PC-3 (cell line): Measurements from ENCODE around the gene TAP2. TPM values are rescaled to one million over a fixed set of nuclear protein-coding genes. Genes with fewer than 3 reads are reported as not detected.

Source experiments
- ATAC-seq: fragments of 200-7000 bp; cut with Tn5 transposase; 2 replicates; pipeline ENCODE4 v1.9.1; 2020; ENCODE audit warnings: mild to moderate bottlenecking, moderate library complexity
- BruUV-seq: library from RNA; stranded (reverse); fragments of 400-500 nt; replicated peaks from 2 replicates; lab custom pipeline; 2021; lab: Mats Ljungman, UMichigan
- CTCF ChIA-PET: fragments of 300-600 bp; sonication (Branson Sonifier 250); formaldehyde crosslinking; loops from one replicate; lab custom pipeline; 2022; ENCODE audit warnings: antibody characterized with exemption; lab: Charles Lee
- POLR2A ChIA-PET: fragments of 300-600 bp; sonication (Branson Sonifier 250); formaldehyde crosslinking; loops from one replicate; lab custom pipeline; 2022; ENCODE audit warnings: antibody characterized with exemption; ENCODE audit not compliant: unreplicated experiment; lab: Charles Lee
- DNase-seq: peaks from one replicate; pipeline ENCODE4 v3.0.0-alpha.2; 2015
- H2AFZ ChIP-seq: fragments of 300-600 bp; sonication (generic); 2 replicates; pipeline ENCODE4 v1.6.0; 2016; ENCODE audit warnings: antibody characterized with exemption, low read length
- H3F3A ChIP-seq: fragments of 300-600 bp; sonication (generic); one replicate; pipeline ENCODE4 v1.6.0; 2017; ENCODE audit warnings: antibody characterized with exemption, low read length, control low read depth, mild to moderate bottlenecking; ENCODE audit not compliant: unreplicated experiment
- H3K27ac ChIP-seq: fragments of 300-600 bp; sonication (generic); 2 replicates; pipeline ENCODE4 v1.5.1; 2016; ENCODE audit warnings: mild to moderate bottlenecking, low read length
- H3K27me3 ChIP-seq: fragments of 300-600 bp; sonication (generic); 2 replicates; pipeline ENCODE4 v1.6.1; 2016; ENCODE audit warnings: low read length, mixed read lengths
- H3K36me3 ChIP-seq: fragments of 300-600 bp; sonication (generic); 2 replicates; pipeline ENCODE4 v1.6.1; 2016; ENCODE audit warnings: low read depth, mixed run types, low read length, mixed read lengths
- H3K4me1 ChIP-seq: fragments of 300-600 bp; sonication (generic); 2 replicates; pipeline ENCODE4 v1.5.1; 2016; ENCODE audit warnings: low read length; ENCODE audit not compliant: insufficient read depth
- H3K4me2 ChIP-seq: fragments of 300-600 bp; sonication (generic); 2 replicates; pipeline ENCODE4 v1.6.0; 2016; ENCODE audit warnings: low read length
- H3K4me3 ChIP-seq: fragments of 300-600 bp; sonication (generic); 2 replicates; pipeline ENCODE4 v1.5.1; 2016; ENCODE audit warnings: mild to moderate bottlenecking, low read length, mixed read lengths
- H3K79me2 ChIP-seq: fragments of 300-600 bp; sonication (generic); 2 replicates; pipeline ENCODE4 v1.6.1; 2017; ENCODE audit warnings: low read length, mixed read lengths
- H3K9ac ChIP-seq: fragments of 300-600 bp; sonication (generic); 2 replicates; pipeline ENCODE4 v1.6.0; 2016; ENCODE audit warnings: mild to moderate bottlenecking, low read length
- H3K9me2 ChIP-seq: fragments of 300-600 bp; sonication (generic); replicated peaks from 2 replicates; pipeline ENCODE4 v1.6.1; 2016; ENCODE audit warnings: mixed run types, low read length, mixed read lengths
- H3K9me3 ChIP-seq: fragments of 300-600 bp; sonication (generic); 2 replicates; pipeline ENCODE4 v1.6.1; 2016; ENCODE audit warnings: low read length, mixed read lengths
- H4K20me1 ChIP-seq: fragments of 300-600 bp; sonication (generic); 2 replicates; pipeline ENCODE4 v1.6.1; 2016; ENCODE audit warnings: low read length, mixed read lengths
- EZH2 ChIP-seq: fragments of 300-600 bp; sonication (generic); IDR thresholded peaks from one replicate; pipeline ENCODE4 v1.6.1; 2017; ENCODE audit warnings: antibody characterized with exemption, mild to moderate bottlenecking, low read length; ENCODE audit not compliant: unreplicated experiment
- EZH2phosphoT487 ChIP-seq: fragments of 300-600 bp; sonication (generic); IDR thresholded peaks from 2 replicates; pipeline ENCODE4 v1.6.1; 2018; ENCODE audit warnings: mild to moderate bottlenecking, antibody characterized with exemption, low read length, borderline replicate concordance
- intact Hi-C: fragments of 100-400 bp; cut with micrococcal nuclease; formaldehyde crosslinking; loops from 2 replicates; pipeline ENCODE4 v1.9.0; 2023
- total RNA-seq: library from RNA; depleted of rRNA; stranded (reverse); fragments of >200 nt; gene quantifications from 2 replicates; pipeline ENCODE4 v1.2.3, GENCODE V29; 2014; rRNA removed
- TF ChIP-seq, protein P1 (sequence below): fragments of 300-600 bp; sonication (generic); conservative IDR thresholded peaks from 2 replicates; pipeline ENCODE4 v1.5.1; 2017; ENCODE audit warnings: antibody characterized with exemption, low read depth, mild to moderate bottlenecking, low read length

The TAP2 gene
- total RNA-seq, 1 experiment from 2014 or later: 93.0 TPM

DNA sequence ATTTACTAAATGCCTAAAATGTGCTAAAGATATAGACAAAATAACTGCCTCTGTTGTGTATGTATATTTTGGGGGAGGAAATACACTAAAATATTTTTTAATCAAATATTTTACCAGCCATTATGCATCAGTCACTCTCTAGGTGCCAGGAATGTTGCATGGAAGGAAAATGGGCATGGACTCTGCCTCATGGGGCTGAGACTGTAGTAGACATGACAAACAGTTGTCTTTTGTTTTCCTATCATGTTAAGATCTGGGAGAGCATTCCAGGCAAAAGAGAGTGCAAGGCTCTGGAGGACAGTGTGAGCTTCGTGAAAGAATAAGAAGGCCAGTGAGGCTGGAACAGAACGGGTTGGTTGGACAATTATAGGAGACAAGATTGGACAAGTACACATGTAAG lies 48.2 kb downstream of the TAP2 start:
- TF ChIP-seq EZH2 (no peak), EZH2phosphoT487 (no peak)
- TF ChIP-seq, protein P1, sequence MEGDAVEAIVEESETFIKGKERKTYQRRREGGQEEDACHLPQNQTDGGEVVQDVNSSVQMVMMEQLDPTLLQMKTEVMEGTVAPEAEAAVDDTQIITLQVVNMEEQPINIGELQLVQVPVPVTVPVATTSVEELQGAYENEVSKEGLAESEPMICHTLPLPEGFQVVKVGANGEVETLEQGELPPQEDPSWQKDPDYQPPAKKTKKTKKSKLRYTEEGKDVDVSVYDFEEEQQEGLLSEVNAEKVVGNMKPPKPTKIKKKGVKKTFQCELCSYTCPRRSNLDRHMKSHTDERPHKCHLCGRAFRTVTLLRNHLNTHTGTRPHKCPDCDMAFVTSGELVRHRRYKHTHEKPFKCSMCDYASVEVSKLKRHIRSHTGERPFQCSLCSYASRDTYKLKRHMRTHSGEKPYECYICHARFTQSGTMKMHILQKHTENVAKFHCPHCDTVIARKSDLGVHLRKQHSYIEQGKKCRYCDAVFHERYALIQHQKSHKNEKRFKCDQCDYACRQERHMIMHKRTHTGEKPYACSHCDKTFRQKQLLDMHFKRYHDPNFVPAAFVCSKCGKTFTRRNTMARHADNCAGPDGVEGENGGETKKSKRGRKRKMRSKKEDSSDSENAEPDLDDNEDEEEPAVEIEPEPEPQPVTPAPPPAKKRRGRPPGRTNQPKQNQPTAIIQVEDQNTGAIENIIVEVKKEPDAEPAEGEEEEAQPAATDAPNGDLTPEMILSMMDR: no peak
- ATAC-seq (peak; percentile 37; the same call in 1 of the 2 replicates), DNase-seq (peak; percentile 37)
- CTCF ChIA-PET: interaction anchor here (1.1 kb wide), 1 partner anchor 78 kb away, joined by 5 read pairs; no protein-coding TSS in a partner anchor
- Histone ChIP-seq H3K9me2 (no peaks in the 10 kb centered on the region), H3F3A (no peaks in the 10 kb centered on the region), H3K27me3 (peaks cover 62% of the 10 kb centered on the region), H3K27ac (no peak overlapping the region), H3K9me3 (no peaks in the 10 kb centered on the region), H2AFZ (no peak overlapping the region), H4K20me1 (no peaks in the 10 kb centered on the region), H3K79me2 (no peaks in the 10 kb centered on the region), H3K4me1 (no peaks in the 10 kb centered on the region), H3K36me3 (no peaks in the 10 kb centered on the region), H3K4me3 (no peak overlapping the region), H3K9ac (no peak overlapping the region), H3K4me2 (no peak overlapping the region)
- intact Hi-C loops: no loop called here
- POLR2A ChIA-PET: no interaction called here
- BruUV-seq: no TSS peak

Other genes starting within 250 kb of the TAP2 start
- gene HLA-DRB1, start 248.9 kb downstream of the TAP2 start, total RNA-seq: not detected in 2 replicates
- not detected in 2 replicates for gene HLA-DQA1, start 201.3 kb downstream of the TAP2 start, total RNA-seq
- gene HLA-DQB1, start 172.1 kb downstream of the TAP2 start, total RNA-seq: not detected in 2 replicates
- not detected in 2 replicates for gene HLA-DQA2, start 97.3 kb downstream of the TAP2 start, total RNA-seq
- gene HLA-DQB2, start 75.2 kb downstream of the TAP2 start, total RNA-seq: not detected in 2 replicates
- 0.29 and 0.63 TPM in 2 replicates for gene HLA-DOB, start 21.7 kb downstream of the TAP2 start, total RNA-seq
- gene PSMB8, start 5.3 kb upstream of the TAP2 start, total RNA-seq: 21.2 and 31.6 TPM in 2 replicates
- gene TAP1, start 15.0 kb upstream of the TAP2 start, total RNA-seq: 15.8 and 19.4 TPM in 2 replicates
- gene PSMB9, start 15.5 kb upstream of the TAP2 start, total RNA-seq: 0.40 and 1.5 TPM in 2 replicates
- not detected in 2 replicates for gene HLA-DMB, start 102.3 kb upstream of the TAP2 start, total RNA-seq
- 1.7 and 3.0 TPM in 2 replicates for gene HLA-DMA, start 114.4 kb upstream of the TAP2 start, total RNA-seq
- 171 and 192 TPM in 2 replicates for gene BRD2, start 129.9 kb upstream of the TAP2 start, total RNA-seq
- gene HLA-DOA, start 170.9 kb upstream of the TAP2 start, total RNA-seq: not detected in 2 replicates
- not detected in 2 replicates for gene HLA-DPA1, start 234.9 kb upstream of the TAP2 start, total RNA-seq
- not detected in 2 replicates for gene HLA-DPB1, start 237.3 kb upstream of the TAP2 start, total RNA-seq